ENCODE results near the gene DENND2C. TPM values are rescaled to one million over a fixed set of nuclear protein-coding genes. Genes with fewer than 3 reads are reported as not detected.
A peak's percentile ranks its signal among the peaks of the same experiment; 100 is the strongest.

Gene DENND2C, protein sequence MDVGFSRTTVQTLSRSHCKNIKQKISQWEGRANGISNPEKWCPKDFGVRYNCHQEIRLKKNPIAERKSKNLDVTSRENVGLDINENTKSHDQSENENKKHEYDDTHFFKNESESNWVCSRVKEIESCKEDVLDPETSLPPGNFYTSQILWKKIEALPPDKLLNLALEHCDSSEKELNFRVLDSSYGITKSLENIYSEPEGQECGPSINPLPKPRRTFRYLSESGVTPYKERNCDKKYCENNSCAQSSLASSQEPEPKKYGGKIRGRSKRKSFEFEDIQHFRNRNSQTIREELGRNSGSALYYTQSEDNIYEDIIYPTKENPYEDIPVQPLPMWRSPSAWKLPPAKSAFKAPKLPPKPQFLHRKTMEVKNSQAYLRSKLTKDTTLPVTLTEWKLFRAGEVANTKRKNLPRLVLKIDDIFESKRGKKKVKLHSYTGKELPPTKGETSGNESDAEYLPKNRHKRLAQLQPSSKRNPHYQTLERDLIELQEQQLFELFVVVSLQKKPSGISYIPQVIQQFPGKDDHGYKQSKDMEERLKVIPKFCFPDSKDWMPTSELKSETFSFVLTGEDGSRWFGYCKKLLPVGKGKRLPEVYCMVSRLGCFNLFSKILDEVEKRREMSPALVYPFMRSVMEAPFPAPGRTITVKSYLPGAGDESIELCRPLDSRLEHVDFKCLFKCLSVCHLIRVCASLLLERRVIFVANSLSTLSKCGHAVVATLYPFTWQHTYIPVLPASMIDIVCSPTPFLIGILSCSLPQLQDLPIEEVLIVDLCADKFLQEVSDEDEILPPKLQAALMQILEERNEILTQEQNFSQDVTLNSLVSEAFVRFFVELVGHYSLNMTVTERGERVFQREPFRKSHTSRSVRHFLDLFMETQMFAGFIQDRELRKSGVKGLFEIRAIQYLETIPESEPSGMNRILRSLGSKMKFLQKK
- total RNA-seq: 1 to 10 TPM; 1.6 to 6.7 (median 1.7) TPM
- 3.3 TPM for total RNA-seq (2013)

DNA sequence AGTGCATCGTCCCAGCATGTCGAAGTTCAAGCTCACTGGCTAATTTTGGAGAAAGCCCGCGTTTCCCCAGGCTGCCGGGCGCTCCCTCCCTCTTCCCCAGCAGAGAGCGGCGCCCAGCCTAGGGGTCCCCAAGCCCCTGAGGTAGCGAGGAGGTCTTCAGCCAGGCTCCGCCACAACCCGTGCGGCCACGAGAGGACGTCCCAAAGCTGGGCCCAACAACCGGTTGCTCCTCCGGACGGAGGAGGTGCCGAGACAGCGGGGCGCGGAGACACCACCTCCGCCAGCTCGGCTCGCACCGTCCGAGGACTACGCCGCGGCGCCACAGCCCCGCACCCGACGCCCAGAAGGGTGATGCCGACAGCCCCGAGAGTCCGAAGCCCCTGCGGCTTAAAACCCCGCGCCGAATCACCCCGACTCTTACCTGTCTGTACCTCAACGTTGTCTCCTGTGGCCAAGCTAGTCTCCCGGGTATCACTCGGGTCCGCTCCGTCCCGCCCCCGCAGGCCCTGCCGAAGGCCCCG is at the start of gene DENND2C:
DENND2C (minus strand) TSS at position 488 of the 521 bp plus-strand sequence. CDS start 44,065 bp downstream, outside the sequence.
- Mint-ChIP-seq H3K27me3 (ENCODE audit: low read depth in 2 of 2) (peaks cover 28% of the 10 kb centered on the region in 2 donors), H3K27ac (peak within 1 kb of the TSS in 1 of 2 donors; percentile 79), H3K9me3 (no peaks in the 10 kb centered on the region), H3K36me3 (no peaks in the 10 kb centered on the region), H3K4me3 (peak within 1 kb of the TSS; percentile 91), H3K4me1 (peaks cover 6 to 9% of the 10 kb centered on the region in 2 donors)
- Histone ChIP-seq H3K27me3 (ENCODE audit: control insufficient read depth, insufficient read depth, low read length) (peaks cover 14% of the 10 kb centered on the region), H3K36me3 (ENCODE audit: control insufficient read depth, insufficient read depth, low read length) (no peaks in the 10 kb centered on the region), H3K27ac (ENCODE audit: low read length) (peak within 1 kb of the TSS; percentile 57), H3K4me1 (ENCODE audit: control insufficient read depth, insufficient read depth, low read length) (peaks cover 13% of the 10 kb centered on the region), H3K4me3 (ENCODE audit: low read length) (peak within 1 kb of the TSS; percentile 85), H3K9me3 (ENCODE audit: control insufficient read depth, insufficient read depth, low read length) (no peaks in the 10 kb centered on the region)
- no peak for DNase-seq
- under 1% methylated on average over 50 of the region's 50 CpGs for WGBS (ENCODE audit: insufficient coverage)
- intact Hi-C loops (cut with micrococcal nuclease): loop anchor here (1.0 kb wide), 2 partner anchors 47 to 88 kb away; partner anchors contain the start of genes BCAS2 and NRAS
- peak; percentile 60 to 63 (median 62) for ATAC-seq
- TF ChIP-seq, protein P1, sequence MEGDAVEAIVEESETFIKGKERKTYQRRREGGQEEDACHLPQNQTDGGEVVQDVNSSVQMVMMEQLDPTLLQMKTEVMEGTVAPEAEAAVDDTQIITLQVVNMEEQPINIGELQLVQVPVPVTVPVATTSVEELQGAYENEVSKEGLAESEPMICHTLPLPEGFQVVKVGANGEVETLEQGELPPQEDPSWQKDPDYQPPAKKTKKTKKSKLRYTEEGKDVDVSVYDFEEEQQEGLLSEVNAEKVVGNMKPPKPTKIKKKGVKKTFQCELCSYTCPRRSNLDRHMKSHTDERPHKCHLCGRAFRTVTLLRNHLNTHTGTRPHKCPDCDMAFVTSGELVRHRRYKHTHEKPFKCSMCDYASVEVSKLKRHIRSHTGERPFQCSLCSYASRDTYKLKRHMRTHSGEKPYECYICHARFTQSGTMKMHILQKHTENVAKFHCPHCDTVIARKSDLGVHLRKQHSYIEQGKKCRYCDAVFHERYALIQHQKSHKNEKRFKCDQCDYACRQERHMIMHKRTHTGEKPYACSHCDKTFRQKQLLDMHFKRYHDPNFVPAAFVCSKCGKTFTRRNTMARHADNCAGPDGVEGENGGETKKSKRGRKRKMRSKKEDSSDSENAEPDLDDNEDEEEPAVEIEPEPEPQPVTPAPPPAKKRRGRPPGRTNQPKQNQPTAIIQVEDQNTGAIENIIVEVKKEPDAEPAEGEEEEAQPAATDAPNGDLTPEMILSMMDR (IDR thresholded peaks at IDR 0.05): no peak

DNA sequence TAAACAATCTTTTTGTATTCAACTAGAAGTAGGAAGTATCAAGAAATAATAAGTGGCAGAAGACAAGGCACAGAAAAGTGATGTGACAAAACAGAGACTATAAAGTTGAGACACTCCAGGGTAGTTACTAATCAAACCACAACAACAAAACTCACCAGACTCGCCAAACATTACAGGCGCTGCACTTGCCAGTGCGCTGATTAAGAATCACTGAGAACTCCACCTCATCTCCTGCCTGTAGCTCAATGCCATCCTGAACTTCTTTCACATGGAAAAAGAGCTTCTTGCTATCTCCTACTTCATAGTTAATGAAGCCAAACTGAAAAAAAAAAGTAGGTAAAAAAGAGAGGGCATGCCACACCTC is 49.6 kb upstream of the DENND2C start:
- Histone ChIP-seq H3K4me3 (ENCODE audit: low read length) (no peak overlapping the region), H3K27me3 (ENCODE audit: control insufficient read depth, insufficient read depth, low read length) (no peaks in the 10 kb centered on the region), H3K27ac (ENCODE audit: low read length) (no peak overlapping the region), H3K36me3 (ENCODE audit: control insufficient read depth, insufficient read depth, low read length) (peaks cover 65% of the 10 kb centered on the region), H3K4me1 (ENCODE audit: control insufficient read depth, insufficient read depth, low read length) (peaks cover 13% of the 10 kb centered on the region), H3K9me3 (ENCODE audit: control insufficient read depth, insufficient read depth, low read length) (no peaks in the 10 kb centered on the region)
- no peaks in the 10 kb centered on the region for H3K9me3 Mint-ChIP-seq
- TF ChIP-seq, protein P1 (IDR thresholded peaks at IDR 0.05): no peak
- ATAC-seq (no peak), DNase-seq (no peak)
- peaks cover 17 to 18% of the 10 kb centered on the region in 2 donors for H3K4me1 Mint-ChIP-seq
- intact Hi-C loops (cut with micrococcal nuclease): no loop called here
- peak overlapping the region; percentile 18 to 33 for H3K27ac Mint-ChIP-seq
- no peak overlapping the region for H3K4me3 Mint-ChIP-seq
- H3K27me3 Mint-ChIP-seq (ENCODE audit: low read depth in 2 of 2): no peaks in the 10 kb centered on the region
- H3K36me3 Mint-ChIP-seq: peaks cover 46% of the 10 kb centered on the region
- 92% methylated on average over 3 of the region's 3 CpGs for WGBS (ENCODE audit: insufficient coverage)

DNA sequence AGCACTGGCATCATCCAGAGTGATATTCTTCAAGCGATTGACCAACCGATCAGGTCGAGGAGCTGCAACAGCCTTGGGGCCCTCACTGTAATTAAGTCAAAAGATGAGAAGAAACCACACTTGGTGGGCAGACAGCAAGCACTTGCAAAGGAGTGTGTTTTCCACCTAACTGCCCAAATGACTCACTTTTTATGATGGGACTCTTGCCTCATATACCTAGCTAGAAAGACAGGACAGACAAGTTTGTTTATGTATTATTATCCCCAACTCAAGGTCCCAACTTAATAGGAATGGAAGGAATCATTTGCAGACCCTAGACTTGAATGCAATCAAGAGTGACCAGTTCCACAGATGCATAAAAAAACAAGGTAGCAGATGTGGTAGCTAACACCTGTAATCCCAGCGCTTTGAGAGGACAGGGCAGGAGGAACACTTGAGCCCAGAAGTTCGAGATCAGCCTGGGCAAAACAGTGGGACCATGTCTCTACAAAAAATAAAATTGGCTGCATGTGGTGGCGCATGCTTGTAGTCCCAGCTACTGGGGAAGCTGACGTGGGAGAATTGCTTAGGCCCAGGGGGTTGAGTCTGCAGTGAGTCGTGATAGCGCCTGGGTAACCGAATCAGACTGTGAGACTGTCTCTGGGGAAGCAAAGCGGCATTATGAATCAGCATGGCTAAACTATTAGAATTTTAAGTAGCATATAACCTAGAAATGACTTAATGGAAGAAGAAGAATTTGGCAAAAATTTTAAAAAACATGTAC is 49.0 kb upstream of the DENND2C start:
- Histone ChIP-seq H3K27ac (ENCODE audit: low read length) (no peak overlapping the region), H3K4me3 (ENCODE audit: low read length) (no peak overlapping the region), H3K4me1 (ENCODE audit: control insufficient read depth, insufficient read depth, low read length) (peaks cover 13% of the 10 kb centered on the region), H3K27me3 (ENCODE audit: control insufficient read depth, insufficient read depth, low read length) (no peaks in the 10 kb centered on the region), H3K9me3 (ENCODE audit: control insufficient read depth, insufficient read depth, low read length) (no peaks in the 10 kb centered on the region), H3K36me3 (ENCODE audit: control insufficient read depth, insufficient read depth, low read length) (peaks cover 63% of the 10 kb centered on the region)
- DNase-seq (no peak), ATAC-seq (no peak)
- Mint-ChIP-seq H3K27me3 (ENCODE audit: low read depth in 2 of 2) (no peaks in the 10 kb centered on the region), H3K27ac (peak overlapping the region; percentile 18 to 33), H3K4me3 (peak overlapping the region; percentile 15), H3K36me3 (peaks cover 41% of the 10 kb centered on the region), H3K9me3 (no peaks in the 10 kb centered on the region), H3K4me1 (peaks cover 18 to 20% of the 10 kb centered on the region in 2 donors)
- TF ChIP-seq, protein P1 (IDR thresholded peaks at IDR 0.05): no peak
- intact Hi-C loops (cut with micrococcal nuclease): no loop called here
- 87% methylated on average over 10 of the region's 11 CpGs for WGBS (ENCODE audit: insufficient coverage)
